ENCODE data around the gene MYL6.

The MYL6 gene

GRCh38 chr12:56137853-56138571 lies 20.1 kb upstream of the MYL6 start:
- Histone ChIP-seq H3K27me3 (no peaks in the 10 kb centered on the region), H3K27ac (no peak overlapping the region), H3K4me3 (no peak overlapping the region), H3K9me3 (replicated peaks in 1 of 11) (no peaks in the 10 kb centered on the region), H3K4me2 (no peak overlapping the region), H4K20me1 (peaks cover 0 to 35% (median 3%) of the 10 kb centered on the region in 11 experiments; a peak in 6 of 22 replicates), H3K4me1 (peaks cover 0 to 29% (median 13%) of the 10 kb centered on the region in 10 experiments; a peak in 12 of 20 replicates), H3K36me3 (peaks cover 94 to 100% (median 99%) of the 10 kb centered on the region in 11 experiments), H3K9ac (no peak overlapping the region)
- TF ChIP-seq Cebpa-rat (IDR thresholded peaks at IDR 0.05), result no peak

GRCh38 chr12:56141946-56142784 lies 16.0 kb upstream of the MYL6 start:
- Histone ChIP-seq H3K27me3 (no peaks in the 10 kb centered on the region), H3K4me3 (no peak overlapping the region), H3K9ac (peak overlapping the region in 3 of 11 experiments; percentile 2 to 28 (median 11); a peak in 1 of 22 replicates), H4K20me1 (peaks cover 0 to 31% (median 5%) of the 10 kb centered on the region in 11 experiments; a peak in 7 of 22 replicates), H3K27ac (peak overlapping the region in 2 of 11 experiments; percentile 6 to 43; a peak in 2 of 22 replicates), H3K4me1 (peaks cover 0 to 51% (median 20%) of the 10 kb centered on the region in 10 experiments; a peak in 12 of 20 replicates), H3K4me2 (peak overlapping the region in 6 of 11 experiments; percentile 34 to 62 (median 40); a peak in 11 of 22 replicates), H3K9me3 (replicated peaks in 1 of 11) (no peaks in the 10 kb centered on the region), H3K36me3 (peaks cover 78 to 86% (median 83%) of the 10 kb centered on the region in 11 experiments)
- TF ChIP-seq Cebpa-rat (IDR thresholded peaks at IDR 0.05), result no peak

GRCh38 chr12:56143217-56143616 lies 14.9 kb upstream of the MYL6 start:
- H3K9ac ChIP-seq, result no peak overlapping the region
- peaks cover 0 to 25% (median 5%) of the 10 kb centered on the region in 11 experiments; a peak in 7 of 22 replicates for H4K20me1 ChIP-seq
- peaks cover 68 to 75% (median 73%) of the 10 kb centered on the region in 11 experiments for H3K36me3 ChIP-seq
- peak overlapping the region in 2 of 11 experiments; percentile 0 to 11; a peak in 1 of 22 replicates for H3K4me2 ChIP-seq
- peak overlapping the region in 1 of 11 experiments; percentile 43; a peak in 1 of 22 replicates for H3K27ac ChIP-seq
- no peak for TF ChIP-seq Cebpa-rat (IDR thresholded peaks at IDR 0.05)
- no peaks in the 10 kb centered on the region for H3K27me3 ChIP-seq
- H3K4me1 ChIP-seq, result peaks cover 0 to 52% (median 19%) of the 10 kb centered on the region in 10 experiments; a peak in 12 of 20 replicates
- no peak overlapping the region for H3K4me3 ChIP-seq
- no peaks in the 10 kb centered on the region for H3K9me3 ChIP-seq (replicated peaks in 1 of 11)

- no peak overlapping the region for H3K27ac ChIP-seq
- peaks cover 0 to 22% (median 5%) of the 10 kb centered on the region in 11 experiments; a peak in 7 of 22 replicates for H4K20me1 ChIP-seq
- peaks cover 0 to 52% (median 17%) of the 10 kb centered on the region in 10 experiments; a peak in 12 of 20 replicates for H3K4me1 ChIP-seq
- H3K9ac ChIP-seq, result peak overlapping the region in 2 of 11 experiments; percentile 18 to 25; a peak in 1 of 22 replicates
- H3K9me3 ChIP-seq (replicated peaks in 1 of 11), result no peaks in the 10 kb centered on the region
- H3K4me2 ChIP-seq, result peak overlapping the region in 2 of 11 experiments; percentile 0 to 7; a peak in 2 of 22 replicates
- peaks cover 61 to 69% (median 66%) of the 10 kb centered on the region in 11 experiments for H3K36me3 ChIP-seq
- TF ChIP-seq Cebpa-rat (IDR thresholded peaks at IDR 0.05), result no peak
- no peaks in the 10 kb centered on the region for H3K27me3 ChIP-seq
- no peak overlapping the region for H3K4me3 ChIP-seq
Observed at GRCh38 chr12:56143870-56144269, 14.3 kb upstream of the MYL6 start.

GRCh38 chr12:56145217-56145616 lies 12.9 kb upstream of the MYL6 start:
- Histone ChIP-seq H3K9me3 (replicated peaks in 1 of 11) (no peaks in the 10 kb centered on the region), H4K20me1 (peaks cover 0 to 20% (median 5%) of the 10 kb centered on the region in 11 experiments; a peak in 7 of 22 replicates), H3K36me3 (peaks cover 48 to 55% (median 53%) of the 10 kb centered on the region in 11 experiments), H3K4me3 (no peak overlapping the region), H3K4me2 (no peak overlapping the region), H3K27me3 (no peaks in the 10 kb centered on the region), H3K27ac (no peak overlapping the region), H3K4me1 (peaks cover 0 to 57% (median 18%) of the 10 kb centered on the region in 10 experiments; a peak in 13 of 20 replicates), H3K9ac (no peak overlapping the region)
- TF ChIP-seq Cebpa-rat (IDR thresholded peaks at IDR 0.05), result no peak

GRCh38 chr12:56146492-56147460 lies 11.4 kb upstream of the MYL6 start:
- H3K4me2 ChIP-seq, result peak overlapping the region in 3 of 11 experiments; percentile 22 to 35 (median 28); a peak in 4 of 22 replicates
- no peak overlapping the region for H3K4me3 ChIP-seq
- H3K4me1 ChIP-seq, result peaks cover 8 to 58% (median 29%) of the 10 kb centered on the region in 10 experiments
- peaks cover 0 to 18% (median 5%) of the 10 kb centered on the region in 11 experiments; a peak in 7 of 22 replicates for H4K20me1 ChIP-seq
- no peak for TF ChIP-seq Cebpa-rat (IDR thresholded peaks at IDR 0.05)
- H3K27ac ChIP-seq, result no peak overlapping the region
- H3K27me3 ChIP-seq, result no peaks in the 10 kb centered on the region
- H3K9me3 ChIP-seq (replicated peaks in 1 of 11), result no peaks in the 10 kb centered on the region
- H3K9ac ChIP-seq, result no peak overlapping the region
- peaks cover 36 to 40% (median 37%) of the 10 kb centered on the region in 11 experiments for H3K36me3 ChIP-seq

- Histone ChIP-seq H3K4me1 (peaks cover 32 to 56% (median 42%) of the 10 kb centered on the region in 10 experiments), H3K27ac (peak overlapping the region in 1 of 11 experiments; percentile 85; a peak in 1 of 22 replicates), H3K9me3 (replicated peaks in 1 of 11) (no peaks in the 10 kb centered on the region), H3K36me3 (peaks cover 5 to 20% (median 12%) of the 10 kb centered on the region in 11 experiments), H3K4me2 (peak overlapping the region in 8 of 11 experiments; percentile 84 to 100 (median 96); a peak in 9 of 22 replicates), H3K9ac (no peak overlapping the region), H4K20me1 (peaks cover 0 to 3% (median 0%) of the 10 kb centered on the region in 11 experiments; a peak in 1 of 22 replicates), H3K27me3 (no peaks in the 10 kb centered on the region), H3K4me3 (no peak overlapping the region)
- TF ChIP-seq Cebpa-rat (IDR thresholded peaks at IDR 0.05), result no peak
Observed at GRCh38 chr12:56150563-56150962, 7.6 kb upstream of the MYL6 start.

Measured in BLaER1 treated with 17β-estradiol and CSF1 and Interleukin-3, amounts not matched to agents 10 nM and 100 nM (cell line).